Neuronal stem cell (in vitro differentiated cells): ENCODE measurements around the gene AASDH.

Source experiments
- DNase-seq: peaks from one replicate; pipeline ENCODE4 v3.0.0-alpha.2; 2013; ENCODE audit warnings: low spot score
- H2AFZ ChIP-seq: one replicate; pipeline ENCODE4 v1.6.1; 2013; ENCODE audit warnings: mild to moderate bottlenecking, low read length, inconsistent platforms
- H2AK5ac ChIP-seq: 2 replicates; pipeline ENCODE4 v1.6.1; 2013; ENCODE audit warnings: low read depth, mild to moderate bottlenecking, inconsistent platforms, low read length, moderate library complexity, mixed read lengths
- H2BK120ac ChIP-seq: 2 replicates; pipeline ENCODE4 v1.6.1; 2013; ENCODE audit warnings: low read depth, mild to moderate bottlenecking, inconsistent platforms, low read length, moderate library complexity, mixed read lengths
- H2BK12ac ChIP-seq: one replicate; pipeline ENCODE4 v1.6.1; 2013; ENCODE audit warnings: low read length, inconsistent platforms
- H2BK15ac ChIP-seq: 2 replicates; pipeline ENCODE4 v1.6.1; 2013; ENCODE audit warnings: mild to moderate bottlenecking, low read length, inconsistent platforms, mixed read lengths
- H2BK5ac ChIP-seq: one replicate; pipeline ENCODE4 v1.6.1; 2013; ENCODE audit warnings: inconsistent platforms, mild to moderate bottlenecking, low read length, moderate library complexity
- H3K14ac ChIP-seq: one replicate; pipeline ENCODE4 v1.6.1; 2013; ENCODE audit warnings: low read length, inconsistent platforms
- H3K18ac ChIP-seq: 2 replicates; pipeline ENCODE4 v1.6.1; 2013; ENCODE audit warnings: low read length, inconsistent platforms
- H3K23ac ChIP-seq: 2 replicates; pipeline ENCODE4 v1.6.1; 2013; ENCODE audit warnings: low read depth, mild to moderate bottlenecking, mixed read lengths, low read length, inconsistent platforms; ENCODE audit not compliant: poor library complexity
- H3K27ac ChIP-seq: replicated peaks from 3 replicates; pipeline ENCODE4 v1.5.1; 2013; ENCODE audit warnings: low read length, inconsistent platforms
- H3K27me3 ChIP-seq, 3 experiments: 2 replicates each; pipeline ENCODE4 v1.6.1; 2013; ENCODE audit warnings: low read length in 3 of 3, mild to moderate bottlenecking in 2 of 3, inconsistent platforms in 1 of 3, low read depth in 1 of 3, mixed read lengths in 1 of 3, moderate library complexity in 1 of 3; ENCODE audit not compliant: control insufficient read depth in 3 of 3, insufficient read depth in 3 of 3
- H3K36me3 ChIP-seq, 2 donors: replicated peaks in 1 of 2; 2 replicates each; pipeline ENCODE4 v1.6.1; 2013; ENCODE audit warnings: low read length in 2 of 2; ENCODE audit not compliant: control insufficient read depth in 2 of 2, insufficient read depth in 2 of 2
- H3K4ac ChIP-seq: 2 replicates; pipeline ENCODE4 v1.6.1; 2013; ENCODE audit warnings: inconsistent platforms, mild to moderate bottlenecking, low read length, moderate library complexity
- H3K4me1 ChIP-seq, 2 donors: 1 replicate in 1 of 2; 2 replicates in 1 of 2; pipeline ENCODE4 v1.6.1; 2013; ENCODE audit warnings: low read length in 2 of 2, low read depth in 1 of 2; ENCODE audit not compliant: control insufficient read depth in 2 of 2, insufficient read depth in 1 of 2
- H3K4me2 ChIP-seq: one replicate; pipeline ENCODE4 v1.6.1; 2013; ENCODE audit warnings: mild to moderate bottlenecking, low read length, inconsistent platforms; ENCODE audit not compliant: insufficient read depth, poor library complexity, severe bottlenecking
- H3K4me3 ChIP-seq, 2 donors: 2 replicates each; pipeline ENCODE4 v1.5.1; 2013; ENCODE audit warnings: low read length in 2 of 2, mild to moderate bottlenecking in 2 of 2, inconsistent platforms in 1 of 2, moderate library complexity in 1 of 2
- H3K79me1 ChIP-seq: one replicate; pipeline ENCODE4 v1.6.1; 2013; ENCODE audit warnings: low read depth, mild to moderate bottlenecking, inconsistent platforms, low read length, moderate library complexity
- H3K9ac ChIP-seq: one replicate; pipeline ENCODE4 v1.6.1; 2013; ENCODE audit warnings: mild to moderate bottlenecking, low read depth, low read length, inconsistent platforms; ENCODE audit not compliant: poor library complexity
- H3K9me3 ChIP-seq, 2 donors: replicated peaks in 1 of 2; 2 replicates each; pipeline versions ENCODE3 to v1.6.1; 2013; ENCODE audit warnings: low read length in 2 of 2, mild to moderate bottlenecking in 2 of 2, inconsistent platforms in 1 of 2, low read depth in 1 of 2, mixed read lengths in 1 of 2, moderate library complexity in 1 of 2; ENCODE audit not compliant: control insufficient read depth in 2 of 2, insufficient read depth in 1 of 2
- H4K8ac ChIP-seq: one replicate; pipeline ENCODE4 v1.6.1; 2013; ENCODE audit warnings: low read depth, mild to moderate bottlenecking, inconsistent platforms, low read length, moderate library complexity
- H4K91ac ChIP-seq: one replicate; pipeline ENCODE4 v1.6.1; 2013; ENCODE audit warnings: low read length, low read depth, mild to moderate bottlenecking, inconsistent platforms; ENCODE audit not compliant: poor library complexity
- WGBS, 2 donors: extraction: QIAGEN DNeasy Blood & Tissue Kit; methylation state at CpG; one replicate each; pipeline ENCODE4 v1.1.7; 2013; ENCODE audit warnings: missing lambda C conversion rate in 2 of 2, mixed read lengths in 1 of 2; ENCODE audit not compliant: insufficient read length in 2 of 2, insufficient replicate concordance in 1 of 2; ENCODE audit errors: extremely low coverage in 2 of 2; 5-methylcytosine and 5-hydroxymethylcytosine counted together

Gene AASDH

DNA sequence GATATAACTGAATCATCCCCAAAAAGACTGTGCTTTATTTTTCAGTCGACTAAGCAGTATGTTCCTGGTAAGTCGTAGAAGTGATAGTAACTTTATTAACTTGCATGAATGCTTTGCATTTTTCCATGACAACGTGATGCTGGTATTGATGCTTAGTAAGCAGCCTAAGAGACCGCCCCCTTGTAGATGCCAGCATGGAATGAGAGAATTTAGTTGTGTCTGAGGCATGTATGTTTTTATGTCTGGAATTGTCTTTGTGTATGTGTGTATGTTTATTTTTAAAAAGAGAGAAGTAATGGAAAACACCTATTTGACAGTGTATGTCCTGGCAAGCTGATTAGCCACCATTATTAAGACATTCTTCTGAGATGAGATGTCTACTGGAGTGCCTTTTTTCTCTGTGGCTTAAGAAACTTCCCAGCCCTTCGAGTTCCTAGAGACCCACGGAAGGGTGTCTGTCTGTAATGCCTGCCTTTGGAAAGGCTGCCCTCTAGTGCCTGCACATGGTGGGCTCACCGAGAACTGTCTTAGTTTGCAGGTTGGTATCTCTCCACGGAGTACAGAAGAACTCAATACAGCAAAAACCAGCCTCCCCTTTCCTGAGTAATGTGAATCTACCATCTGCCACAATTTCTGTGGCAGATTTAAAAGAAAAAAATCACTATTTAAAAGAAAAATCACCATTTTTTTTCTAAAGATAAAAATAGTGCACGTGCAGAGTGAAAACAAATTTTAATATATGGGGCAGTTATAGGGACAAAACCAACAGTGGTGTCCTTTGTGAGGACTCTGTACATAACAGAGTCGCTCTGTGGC is 85.9 kb downstream of the AASDH start:
- peak; percentile 65 for DNase-seq
- Histone ChIP-seq H2BK5ac (no peak overlapping the region), H4K8ac (no peak overlapping the region), H3K23ac (no peak overlapping the region), H4K91ac (no peak overlapping the region), H2AK5ac (peak overlapping the region; percentile 29), H3K27me3 (no peaks in the 10 kb centered on the region), H3K9me3 (no peaks in the 10 kb centered on the region), H2BK12ac (no peak overlapping the region), H3K36me3 (peaks cover 0 to 7% of the 10 kb centered on the region in 2 donors), H3K79me1 (no peaks in the 10 kb centered on the region), H3K4me1 (peaks cover 12 to 18% of the 10 kb centered on the region in 2 donors), H3K4me3 (no peak overlapping the region), H2BK120ac (no peak overlapping the region), H3K14ac (no peak overlapping the region), H3K27ac (no peak overlapping the region), H3K9ac (no peak overlapping the region), H3K4ac (no peak overlapping the region), H2AFZ (no peak overlapping the region), H3K4me2 (no peak overlapping the region), H2BK15ac (no peak overlapping the region), H3K18ac (no peak overlapping the region)
- WGBS, 2 donors = no CpG with 5 or more reads among the region's 10 CpGs

DNA sequence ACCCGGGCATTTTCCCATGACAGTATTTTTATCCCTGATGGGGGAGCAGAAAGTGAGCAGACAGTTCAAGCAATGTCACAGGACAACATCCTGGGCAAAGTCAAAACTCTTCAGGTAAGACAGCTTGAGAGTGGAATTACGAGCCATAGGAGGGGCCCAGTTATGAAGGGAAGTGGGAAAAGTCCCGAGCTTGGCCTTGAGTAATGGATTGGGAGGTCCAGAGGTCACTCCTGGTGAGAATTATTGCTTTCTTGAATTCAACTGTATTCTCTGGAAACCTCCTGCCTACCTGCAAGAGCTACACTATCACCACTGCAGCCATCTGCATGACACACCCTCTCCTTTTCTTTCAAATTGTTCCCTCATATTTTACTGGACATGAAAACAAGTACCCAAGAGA is 89.1 kb downstream of the AASDH start:
- no peak overlapping the region for H2BK120ac ChIP-seq
- no peaks in the 10 kb centered on the region for H3K79me1 ChIP-seq
- H3K23ac ChIP-seq = no peak overlapping the region
- no peak overlapping the region for H2AK5ac ChIP-seq
- H3K4me3 ChIP-seq = no peak overlapping the region
- peaks cover 0 to 2% of the 10 kb centered on the region in 2 donors for H3K9me3 ChIP-seq
- H3K18ac ChIP-seq = no peak overlapping the region
- H3K9ac ChIP-seq = no peak overlapping the region
- no peak overlapping the region for H2BK15ac ChIP-seq
- H3K14ac ChIP-seq = no peak overlapping the region
- no peaks in the 10 kb centered on the region for H3K27me3 ChIP-seq
- H3K4me1 ChIP-seq = peaks cover 14 to 18% of the 10 kb centered on the region in 2 donors
- H3K36me3 ChIP-seq = peaks cover 0 to 4% of the 10 kb centered on the region in 2 donors
- no CpG with 5 or more reads among the region's 3 CpGs for WGBS, 2 donors
- DNase-seq = no peak
- no peak overlapping the region for H2AFZ ChIP-seq
- H3K4me2 ChIP-seq = no peak overlapping the region
- no peak overlapping the region for H2BK5ac ChIP-seq
- no peak overlapping the region for H3K4ac ChIP-seq
- H4K8ac ChIP-seq = no peak overlapping the region
- no peak overlapping the region for H4K91ac ChIP-seq
- peak overlapping the region; percentile 15 for H3K27ac ChIP-seq
- H2BK12ac ChIP-seq = no peak overlapping the region

DNA sequence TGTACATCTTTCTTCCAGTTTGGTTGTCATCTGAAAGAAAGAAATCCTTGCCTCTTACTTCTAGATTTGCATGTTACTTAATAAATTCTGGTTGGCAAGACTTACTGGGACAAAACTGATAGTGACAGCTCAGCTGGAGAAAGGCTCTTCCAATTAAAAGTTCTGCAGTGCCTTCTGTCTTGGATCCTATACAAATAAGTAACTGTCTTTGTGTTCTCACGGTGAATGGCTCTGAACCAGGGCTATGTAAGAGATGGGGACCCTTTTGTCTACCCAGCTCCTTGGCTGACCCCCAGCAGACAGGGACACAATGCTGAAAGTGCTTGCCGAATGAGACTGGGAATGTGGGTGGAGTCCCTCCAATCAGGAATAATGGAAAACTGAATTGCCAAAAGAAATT is 89.5 kb downstream of the AASDH start:
- Histone ChIP-seq H3K14ac (no peak overlapping the region), H3K27me3 (no peaks in the 10 kb centered on the region), H3K4me1 (peaks cover 14 to 18% of the 10 kb centered on the region in 2 donors), H2BK12ac (no peak overlapping the region), H2AK5ac (no peak overlapping the region), H3K79me1 (no peaks in the 10 kb centered on the region), H3K27ac (no peak overlapping the region), H2AFZ (no peak overlapping the region), H3K36me3 (peaks cover 0 to 4% of the 10 kb centered on the region in 2 donors), H2BK5ac (no peak overlapping the region), H3K9ac (no peak overlapping the region), H3K4me2 (no peak overlapping the region), H3K18ac (no peak overlapping the region), H4K8ac (no peak overlapping the region), H3K9me3 (peaks cover 0 to 2% of the 10 kb centered on the region in 2 donors), H3K4ac (no peak overlapping the region), H4K91ac (no peak overlapping the region), H2BK120ac (no peak overlapping the region), H3K4me3 (no peak overlapping the region), H3K23ac (no peak overlapping the region), H2BK15ac (no peak overlapping the region)
- peak; percentile 54 for DNase-seq
- no CpG with 5 or more reads among the region's 2 CpGs for WGBS, 2 donors

DNA sequence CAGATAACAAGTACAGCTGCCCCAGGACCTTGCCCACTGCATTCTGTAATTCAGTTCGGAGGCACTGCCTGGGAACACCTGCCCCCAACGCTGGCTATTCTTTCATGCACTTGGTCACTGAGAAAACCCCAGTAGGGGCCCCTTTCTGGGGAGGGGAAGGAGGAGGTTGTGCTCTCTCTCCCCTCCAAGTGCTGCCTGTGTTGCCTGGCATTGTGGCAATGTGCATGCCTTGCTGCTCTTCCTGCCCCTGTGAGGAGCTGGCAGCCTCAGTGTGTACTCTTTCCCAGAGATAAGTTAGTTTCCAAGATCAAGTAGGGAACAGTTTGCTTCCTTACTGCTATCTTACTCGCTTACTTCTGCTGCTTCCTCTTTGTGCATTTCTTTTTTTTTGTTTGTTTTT is 90.8 kb downstream of the AASDH start:
- no CpG with 5 or more reads among the region's 3 CpGs for WGBS, 2 donors
- no peak for DNase-seq

More for the DNA sequence above, 90.8 kb downstream of the AASDH start:
- H3K4ac ChIP-seq = no peak overlapping the region
- H2AFZ ChIP-seq = no peak overlapping the region
- H3K9ac ChIP-seq = no peak overlapping the region
- no peak overlapping the region for H3K18ac ChIP-seq
- H2AK5ac ChIP-seq = no peak overlapping the region
- H3K9me3 ChIP-seq = peaks cover 0 to 2% of the 10 kb centered on the region in 2 donors
- no peak overlapping the region for H2BK5ac ChIP-seq
- H4K8ac ChIP-seq = no peak overlapping the region
- no peak overlapping the region for H4K91ac ChIP-seq
- peaks cover 13 to 14% of the 10 kb centered on the region in 2 donors for H3K4me1 ChIP-seq
- H3K36me3 ChIP-seq = no peaks in the 10 kb centered on the region
- H3K23ac ChIP-seq = no peak overlapping the region
- no peak overlapping the region for H2BK120ac ChIP-seq
- H3K14ac ChIP-seq = no peak overlapping the region
- H3K4me3 ChIP-seq = no peak overlapping the region
- H3K27me3 ChIP-seq = no peaks in the 10 kb centered on the region
- no peak overlapping the region for H2BK12ac ChIP-seq
- no peak overlapping the region for H3K4me2 ChIP-seq
- H3K79me1 ChIP-seq = no peaks in the 10 kb centered on the region
- H3K27ac ChIP-seq = peak overlapping the region; percentile 39
- no peak overlapping the region for H2BK15ac ChIP-seq
